GM21619 (cell line): ENCODE results near the gene RAB3IP.

Experiments used
- ATAC-seq: cut with Tn5 transposase; IDR thresholded peaks from one replicate; pipeline ENCODE4 v1.9.1; 2021; ENCODE audit not compliant: unreplicated experiment

RAB3IP gene

GRCh38 chr12:69738351-69739286 is at the start of gene RAB3IP:
RAB3IP (plus strand) TSS chr12:69738860; CDS start chr12:69755409, 16,549 bp downstream.
- peak; percentile 81 for ATAC-seq

- no peak for ATAC-seq
These were observed 49.0 kb upstream of the RAB3IP start for GRCh38 chr12:69689638-69690037.

GRCh38 chr12:69694123-69694522 is 44.5 kb upstream of the RAB3IP start:
- no peak for ATAC-seq

GRCh38 chr12:69698054-69698453 is 40.6 kb upstream of the RAB3IP start:
- no peak for ATAC-seq

- ATAC-seq, result no peak
These were observed 39.7 kb upstream of the RAB3IP start, which contains the start of gene BEST3 for GRCh38 chr12:69698769-69699540. BEST3 (minus strand) TSS chr12:69699303; CDS start chr12:69697798, 1,505 bp downstream.

- ATAC-seq, result no peak
These were observed 36.8 kb upstream of the RAB3IP start for GRCh38 chr12:69701826-69702225.

GRCh38 chr12:69703146-69703642 is 35.5 kb upstream of the RAB3IP start:
- no peak for ATAC-seq

- ATAC-seq, result no peak
These were observed 34.3 kb upstream of the RAB3IP start for GRCh38 chr12:69704357-69704756.

- no peak for ATAC-seq
These were observed 30.0 kb upstream of the RAB3IP start for GRCh38 chr12:69708649-69709048.

GRCh38 chr12:69712826-69713225 is 25.8 kb upstream of the RAB3IP start:
- ATAC-seq, result no peak

- ATAC-seq, result no peak
These were observed 24.1 kb upstream of the RAB3IP start for GRCh38 chr12:69714542-69714941.

GRCh38 chr12:69719336-69720316 is 19.0 kb upstream of the RAB3IP start:
- ATAC-seq, result no peak

GRCh38 chr12:69720750-69721149 is 17.9 kb upstream of the RAB3IP start:
- ATAC-seq, result no peak

GRCh38 chr12:69726922-69727321 is 11.7 kb upstream of the RAB3IP start:
- no peak for ATAC-seq

- ATAC-seq, result no peak
These were observed 6.6 kb upstream of the RAB3IP start for GRCh38 chr12:69732088-69732487.

- no peak for ATAC-seq
These were observed 5.0 kb upstream of the RAB3IP start for GRCh38 chr12:69733638-69734037.

GRCh38 chr12:69739287-69740191 is 879 bp downstream of the RAB3IP start:
- ATAC-seq, result peak; percentile 39

GRCh38 chr12:69744109-69744508 is 5.4 kb downstream of the RAB3IP start:
- ATAC-seq, result no peak

GRCh38 chr12:69751476-69751875 is 12.8 kb downstream of the RAB3IP start:
- no peak for ATAC-seq
